Gastroesophageal sphincter (tissue), 3 donors: ENCODE data around the gene PTPRE.

ENCODE experiments used
- CTCF ChIP-seq, 4 experiments: fragments of 200-600 bp in 2 of 4; fragments of 450-650 bp in 2 of 4; sonication (generic) in 1 of 4; IDR thresholded peaks; one replicate each; pipeline ENCODE4 v1.5.1; 2017 to 2019; ENCODE audit warnings: antibody characterized with exemption in 4 of 4, mild to moderate bottlenecking in 2 of 4, moderate library complexity in 2 of 4
- EP300 ChIP-seq: sonication (generic); formaldehyde crosslinking; IDR thresholded peaks from one replicate; pipeline ENCODE4 v1.6.1; 2017; ENCODE audit warnings: antibody characterized with exemption, mild to moderate bottlenecking
- POLR2A ChIP-seq, 2 donors: fragments of 450-650 bp; IDR thresholded peaks; one replicate each; pipeline ENCODE4 v1.6.1; 2017; ENCODE audit warnings: antibody characterized with exemption in 2 of 2, mild to moderate bottlenecking in 2 of 2, moderate library complexity in 1 of 2
- POLR2AphosphoS5 ChIP-seq: sonication (generic); formaldehyde crosslinking; IDR thresholded peaks from one replicate; pipeline ENCODE4 v1.6.1; 2017; ENCODE audit warnings: antibody characterized with exemption

- TF ChIP-seq POLR2AphosphoS5 (no peak), CTCF (IDR thresholded peaks at IDR 0.05) (no peak), POLR2A (IDR thresholded peaks at IDR 0.05) (no peak), EP300 (no peak)
These were observed 3.0 kb downstream of the PTPRE start for GRCh38 chr10:127909716-127910463.
